Activated naive CD4-positive, alpha-beta T cell (primary cell): ENCODE data around the gene TIMP3.
"Not testable (repeated sequence)": the region's sequence is repeated elsewhere in the genome, so short reads cannot be mapped to it uniquely, and the experiment has no call there.

Experiments
- DNase-seq, 4 experiments: peaks; one replicate each; lab custom pipeline; 2025; lab: John Stamatoyannopoulos, UW

TIMP3 gene

GRCh38 chr22:32855045-32855756, 53.7 kb downstream of the TIMP3 start:
- no peak for DNase-seq

GRCh38 chr22:32858121-32858703, 56.7 kb downstream of the TIMP3 start:
- DNase-seq = no peak

- DNase-seq = no peak
These were observed 57.5 kb downstream of the TIMP3 start for GRCh38 chr22:32858957-32859356.

- no peak for DNase-seq
These were observed 58.2 kb downstream of the TIMP3 start for GRCh38 chr22:32859743-32860142.

GRCh38 chr22:32861330-32861729, 59.8 kb downstream of the TIMP3 start:
- no peak for DNase-seq

GRCh38 chr22:32862083-32862482, 60.6 kb downstream of the TIMP3 start:
- no peak for DNase-seq

GRCh38 chr22:32862936-32863661, 61.6 kb downstream of the TIMP3 start:
- no peak for DNase-seq

GRCh38 chr22:32864041-32864440, 62.5 kb downstream of the TIMP3 start:
- DNase-seq = no peak

- DNase-seq = no peak
These were observed 63.1 kb downstream of the TIMP3 start for GRCh38 chr22:32864596-32864995.

- no peak for DNase-seq
These were observed 65.4 kb downstream of the TIMP3 start for GRCh38 chr22:32866953-32867352.

GRCh38 chr22:32868946-32869345, 67.4 kb downstream of the TIMP3 start:
- DNase-seq = no peak

- DNase-seq = no peak
These were observed 69.0 kb downstream of the TIMP3 start for GRCh38 chr22:32870474-32870873.

GRCh38 chr22:32873604-32874003, 72.1 kb downstream of the TIMP3 start:
- not testable (repeated sequence) for DNase-seq

GRCh38 chr22:32874385-32874784, 72.9 kb downstream of the TIMP3 start:
- DNase-seq = no peak

GRCh38 chr22:32874976-32875375, 73.5 kb downstream of the TIMP3 start:
- DNase-seq = no peak

GRCh38 chr22:32876516-32876915, 75.0 kb downstream of the TIMP3 start:
- DNase-seq = no peak

GRCh38 chr22:32877196-32877595, 75.7 kb downstream of the TIMP3 start:
- no peak for DNase-seq

GRCh38 chr22:32879550-32879949, 78.0 kb downstream of the TIMP3 start:
- no peak for DNase-seq

- DNase-seq = no peak
These were observed 78.6 kb downstream of the TIMP3 start for GRCh38 chr22:32880061-32880460.

- DNase-seq = no peak
These were observed 79.0 kb downstream of the TIMP3 start for GRCh38 chr22:32880505-32880892.

GRCh38 chr22:32880893-32881596, 79.5 kb downstream of the TIMP3 start:
- peak in 1 of 4 experiments; percentile 2 for DNase-seq

- no peak for DNase-seq
These were observed 80.9 kb downstream of the TIMP3 start for GRCh38 chr22:32882360-32882755.
